Prostate gland (tissue), 2 donors: ENCODE data around the gene SCUBE1.

Source experiments
- CTCF ChIP-seq, 4 experiments: fragments of 200-600 bp in 2 of 4; fragments of 450-650 bp in 2 of 4; sonication (generic) in 2 of 4; IDR thresholded peaks; 1 replicate in 3 of 4; 2 replicates in 1 of 4; pipeline ENCODE4 v1.5.1; 2016 to 2019; ENCODE audit warnings: antibody characterized with exemption in 4 of 4, mild to moderate bottlenecking in 2 of 4, moderate library complexity in 2 of 4
- POLR2A ChIP-seq: fragments of 450-650 bp; IDR thresholded peaks from one replicate; pipeline ENCODE4 v1.6.1; 2016; ENCODE audit warnings: antibody characterized with exemption, mild to moderate bottlenecking
- POLR2AphosphoS5 ChIP-seq: sonication (generic); formaldehyde crosslinking; IDR thresholded peaks from one replicate; pipeline ENCODE4 v1.6.1; 2017; ENCODE audit warnings: antibody characterized with exemption

GRCh38 chr22:43241138-43241597 is 102.0 kb downstream of the SCUBE1 start:
- no peak for TF ChIP-seq POLR2A
- no peak for TF ChIP-seq CTCF (IDR thresholded peaks at IDR 0.05)
- TF ChIP-seq POLR2AphosphoS5 = no peak
